Karpas-422 (cell line): ENCODE results near the gene EMC10. TPM values are rescaled to one million over a fixed set of nuclear protein-coding genes. Genes with fewer than 3 reads are reported as not detected.

Source experiments
- DNase-seq: peaks from one replicate; pipeline ENCODE4 v3.0.0-alpha.2; 2015
- H2AFZ ChIP-seq: fragments of 200-600 bp; sonication (generic); 2 replicates; pipeline ENCODE4 v1.6.1; 2014; ENCODE audit warnings: antibody characterized with exemption, low read length, mixed read lengths
- H3K27ac ChIP-seq: fragments of 200-600 bp; sonication (generic); 2 replicates; pipeline ENCODE4 v1.5.1; 2014; ENCODE audit warnings: mild to moderate bottlenecking, low read length, moderate library complexity
- H3K27me3 ChIP-seq: fragments of 200-600 bp; sonication (generic); 2 replicates; pipeline ENCODE4 v1.6.1; 2014; ENCODE audit warnings: low read length, mixed read lengths
- H3K36me3 ChIP-seq: fragments of 200-600 bp; sonication (generic); 2 replicates; pipeline ENCODE4 v1.6.1; 2014; ENCODE audit warnings: low read length, mixed read lengths; ENCODE audit not compliant: insufficient read depth
- H3K4me1 ChIP-seq: fragments of 200-600 bp; sonication (generic); 2 replicates; pipeline ENCODE4 v1.6.1; 2014; ENCODE audit warnings: mild to moderate bottlenecking, low read length, mixed read lengths
- H3K4me2 ChIP-seq: fragments of 200-600 bp; sonication (generic); 2 replicates; pipeline ENCODE4 v1.6.1; 2014; ENCODE audit warnings: low read length, low read depth, mild to moderate bottlenecking; ENCODE audit not compliant: poor library complexity, severe bottlenecking
- H3K4me3 ChIP-seq: fragments of 200-600 bp; sonication (generic); 2 replicates; pipeline ENCODE4 v1.5.1; 2014; ENCODE audit warnings: mild to moderate bottlenecking, antibody characterized with exemption, low read length, mixed read lengths
- H3K79me2 ChIP-seq: fragments of 200-600 bp; sonication (generic); 2 replicates; pipeline ENCODE4 v1.6.1; 2014; ENCODE audit warnings: mild to moderate bottlenecking, low read length, mixed read lengths
- H3K9ac ChIP-seq: fragments of 200-600 bp; sonication (generic); 2 replicates; pipeline ENCODE4 v1.6.0; 2014; ENCODE audit warnings: low read length
- H3K9me2 ChIP-seq: fragments of 200-600 bp; sonication (generic), shearing (Covaris generic); replicated peaks from 2 replicates; pipeline ENCODE4 v1.6.0; 2014; ENCODE audit warnings: mild to moderate bottlenecking, low read length, moderate library complexity; ENCODE audit not compliant: insufficient read depth
- H3K9me3 ChIP-seq: fragments of 300-700, 200-600 bp; sonication (generic); 2 replicates; pipeline ENCODE4 v1.6.1; 2014; ENCODE audit warnings: low read length, mixed read lengths
- H4K20me1 ChIP-seq: fragments of 200-600 bp; sonication (generic); 2 replicates; pipeline ENCODE4 v1.6.1; 2014; ENCODE audit warnings: mild to moderate bottlenecking, antibody characterized with exemption, low read length, low read depth; ENCODE audit not compliant: insufficient read depth
- total RNA-seq: library from RNA; depleted of rRNA; stranded (reverse); fragments of >200 nt; shearing (Covaris generic); gene quantifications from 2 replicates; pipeline ENCODE4 v1.2.3, GENCODE V29; 2014; ENCODE audit warnings: low replicate concordance

Gene EMC10
- total RNA-seq, 1 experiment from 2014 or later = 63.7 TPM

DNA sequence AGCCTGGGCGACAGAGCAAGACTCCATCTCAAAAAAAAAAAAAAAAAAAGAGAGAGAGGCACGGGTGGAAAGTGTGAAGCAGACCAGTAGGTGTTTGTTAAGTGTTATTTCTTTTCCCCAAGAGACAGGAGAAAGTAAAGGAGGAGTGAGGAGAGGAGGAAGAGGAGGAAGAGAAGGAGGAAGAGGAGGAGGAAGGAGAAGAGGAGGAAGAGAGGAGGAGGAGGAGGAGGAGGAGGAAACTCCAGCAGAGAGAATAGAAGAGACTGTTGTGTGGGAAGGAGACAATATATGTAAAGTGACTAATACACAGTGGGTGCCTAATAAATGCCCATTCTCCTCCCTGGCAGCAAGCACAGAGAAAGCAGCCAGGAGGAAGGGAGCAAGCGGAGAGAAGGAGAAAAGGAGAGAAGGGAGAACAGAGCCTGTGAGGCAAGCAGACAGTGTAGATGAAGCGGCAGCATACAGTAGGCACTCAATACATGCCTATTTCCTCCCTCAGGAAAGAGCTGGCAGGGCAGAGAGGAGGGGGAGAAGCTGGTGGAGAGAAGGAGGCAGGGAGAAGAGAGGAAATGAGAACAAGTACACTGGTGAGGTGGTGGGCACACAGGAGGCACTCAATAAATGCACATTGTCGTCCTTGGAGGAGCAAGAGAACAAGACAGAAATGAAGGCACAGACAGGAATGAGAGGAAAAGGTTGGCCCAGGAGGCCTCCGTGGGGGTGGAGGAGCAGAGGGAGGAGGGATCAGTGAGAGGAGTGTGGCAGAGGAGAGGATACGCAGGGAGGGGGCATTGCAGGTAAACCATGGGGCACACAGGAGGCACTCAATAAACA, 18.1 kb downstream of the EMC10 start:
- no peaks in the 10 kb centered on the region for H3K27me3 ChIP-seq
- H2AFZ ChIP-seq = no peak overlapping the region
- H3K9me3 ChIP-seq = no peaks in the 10 kb centered on the region
- no peaks in the 10 kb centered on the region for H3K9me2 ChIP-seq
- no peaks in the 10 kb centered on the region for H3K79me2 ChIP-seq
- H3K4me2 ChIP-seq = no peak overlapping the region
- no peaks in the 10 kb centered on the region for H3K36me3 ChIP-seq
- no peak overlapping the region for H3K4me3 ChIP-seq
- H3K4me1 ChIP-seq = peaks cover 10% of the 10 kb centered on the region
- no peaks in the 10 kb centered on the region for H4K20me1 ChIP-seq
- no peak overlapping the region for H3K27ac ChIP-seq
- no peak overlapping the region for H3K9ac ChIP-seq
- no peak for DNase-seq

DNA sequence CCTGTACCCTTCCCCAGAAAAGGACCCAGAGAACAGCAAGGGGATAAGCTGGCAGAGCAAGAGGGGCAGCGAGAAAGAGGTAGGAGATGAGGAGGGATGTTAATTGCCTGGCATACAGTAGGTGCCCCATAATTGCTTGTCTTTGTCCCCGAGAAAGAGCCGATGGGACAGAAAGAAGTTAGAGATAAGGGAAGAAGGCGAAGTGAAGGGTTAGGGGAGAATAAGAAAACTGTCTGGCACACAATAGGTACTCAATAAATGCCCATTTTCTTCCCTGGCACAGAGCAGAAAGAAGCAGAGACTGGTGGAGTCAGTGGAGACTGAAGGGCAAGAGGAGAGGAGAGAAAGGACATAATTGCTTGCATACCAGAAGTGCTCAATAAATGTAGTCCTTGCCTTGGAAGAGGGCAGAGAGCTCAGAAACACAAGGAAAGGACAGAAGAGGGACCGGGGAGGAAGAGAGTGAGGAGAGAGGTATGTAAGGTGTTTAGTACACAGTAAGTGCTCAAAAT, 18.8 kb downstream of the EMC10 start:
- H3K9me3 ChIP-seq = no peaks in the 10 kb centered on the region
- no peaks in the 10 kb centered on the region for H3K27me3 ChIP-seq
- no peak overlapping the region for H3K27ac ChIP-seq
- no peaks in the 10 kb centered on the region for H3K9me2 ChIP-seq
- H3K4me3 ChIP-seq = no peak overlapping the region
- H3K4me1 ChIP-seq = peaks cover 15% of the 10 kb centered on the region
- no peak overlapping the region for H3K4me2 ChIP-seq
- no peaks in the 10 kb centered on the region for H3K36me3 ChIP-seq
- no peak for DNase-seq
- H3K9ac ChIP-seq = no peak overlapping the region
- H3K79me2 ChIP-seq = no peaks in the 10 kb centered on the region
- no peaks in the 10 kb centered on the region for H4K20me1 ChIP-seq
- H2AFZ ChIP-seq = no peak overlapping the region

DNA sequence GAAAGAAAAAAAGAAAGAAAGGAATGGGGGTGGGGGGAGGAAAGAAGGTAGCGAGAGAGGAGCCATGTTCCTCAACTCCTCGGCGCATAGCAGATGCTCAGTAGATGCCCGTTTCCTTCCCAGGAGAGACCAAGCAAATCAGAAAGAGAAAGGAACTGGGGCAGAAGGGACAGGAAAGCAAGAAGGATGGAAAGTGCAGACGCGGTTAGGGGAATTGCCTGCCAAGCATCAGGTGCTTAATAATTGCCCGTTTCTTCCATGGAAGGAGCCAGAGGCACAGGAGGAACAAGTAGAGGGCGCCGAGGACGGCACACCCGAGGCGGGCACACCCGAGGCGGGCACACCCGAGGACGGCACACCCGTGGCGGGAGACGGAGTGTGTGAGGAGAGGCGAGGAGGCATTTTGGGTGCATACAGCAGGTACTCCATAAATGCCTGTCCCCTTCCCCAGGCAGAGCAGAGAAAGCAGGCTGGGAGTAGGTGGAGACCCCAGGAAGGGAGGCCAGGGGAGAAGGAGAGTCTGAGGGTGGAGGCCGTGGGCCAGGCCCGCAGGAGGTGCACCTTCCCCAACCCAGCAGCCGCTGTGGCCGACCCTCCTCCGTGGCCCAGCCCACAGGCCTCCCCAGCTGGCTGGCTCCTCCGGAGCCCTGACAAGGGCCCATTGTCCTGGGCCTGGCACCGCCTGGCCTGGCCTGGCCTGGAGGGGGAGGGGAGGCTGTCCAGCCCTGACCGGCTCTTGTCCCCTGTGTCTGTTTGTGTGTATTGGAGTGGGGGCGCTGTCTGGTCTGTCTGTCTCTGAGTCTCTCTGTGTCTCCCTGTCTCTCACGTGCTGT, 20.1 kb downstream of the EMC10 start:
- no peak for DNase-seq
- H3K4me3 ChIP-seq = no peak overlapping the region
- H3K27ac ChIP-seq = no peak overlapping the region
- no peaks in the 10 kb centered on the region for H3K9me3 ChIP-seq
- H3K4me1 ChIP-seq = peaks cover 24% of the 10 kb centered on the region
- H2AFZ ChIP-seq = no peak overlapping the region
- no peak overlapping the region for H3K9ac ChIP-seq
- H3K27me3 ChIP-seq = no peaks in the 10 kb centered on the region
- H4K20me1 ChIP-seq = no peaks in the 10 kb centered on the region
- no peaks in the 10 kb centered on the region for H3K36me3 ChIP-seq
- H3K4me2 ChIP-seq = no peak overlapping the region
- H3K79me2 ChIP-seq = no peaks in the 10 kb centered on the region
- no peaks in the 10 kb centered on the region for H3K9me2 ChIP-seq

DNA sequence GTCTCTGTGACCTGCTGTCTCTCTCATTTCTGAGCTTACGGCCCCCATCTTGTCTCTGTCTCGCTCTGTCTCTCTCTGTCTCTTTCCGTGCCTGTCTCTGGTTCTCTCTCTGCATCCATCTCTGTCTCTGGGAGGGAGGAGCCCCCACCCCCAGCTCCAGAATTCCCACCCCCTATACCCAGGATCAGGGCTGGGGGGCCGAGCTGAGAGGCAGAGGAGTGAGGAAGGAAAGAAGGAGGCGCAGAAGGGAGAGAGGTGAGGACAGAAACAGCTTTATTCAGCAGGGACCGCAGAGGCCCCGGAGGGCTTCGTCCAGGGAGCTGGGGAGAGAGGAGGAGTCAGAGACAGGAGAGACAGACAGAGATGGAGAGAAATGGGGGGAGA, 20.7 kb downstream of the EMC10 start:
- no peak overlapping the region for H3K27ac ChIP-seq
- peaks cover 20% of the 10 kb centered on the region for H3K4me1 ChIP-seq
- H4K20me1 ChIP-seq = no peaks in the 10 kb centered on the region
- H3K27me3 ChIP-seq = no peaks in the 10 kb centered on the region
- H2AFZ ChIP-seq = no peak overlapping the region
- H3K36me3 ChIP-seq = no peaks in the 10 kb centered on the region
- H3K4me2 ChIP-seq = no peak overlapping the region
- H3K9ac ChIP-seq = no peak overlapping the region
- no peaks in the 10 kb centered on the region for H3K79me2 ChIP-seq
- no peak overlapping the region for H3K4me3 ChIP-seq
- no peak for DNase-seq
- no peaks in the 10 kb centered on the region for H3K9me2 ChIP-seq
- H3K9me3 ChIP-seq = no peaks in the 10 kb centered on the region

DNA sequence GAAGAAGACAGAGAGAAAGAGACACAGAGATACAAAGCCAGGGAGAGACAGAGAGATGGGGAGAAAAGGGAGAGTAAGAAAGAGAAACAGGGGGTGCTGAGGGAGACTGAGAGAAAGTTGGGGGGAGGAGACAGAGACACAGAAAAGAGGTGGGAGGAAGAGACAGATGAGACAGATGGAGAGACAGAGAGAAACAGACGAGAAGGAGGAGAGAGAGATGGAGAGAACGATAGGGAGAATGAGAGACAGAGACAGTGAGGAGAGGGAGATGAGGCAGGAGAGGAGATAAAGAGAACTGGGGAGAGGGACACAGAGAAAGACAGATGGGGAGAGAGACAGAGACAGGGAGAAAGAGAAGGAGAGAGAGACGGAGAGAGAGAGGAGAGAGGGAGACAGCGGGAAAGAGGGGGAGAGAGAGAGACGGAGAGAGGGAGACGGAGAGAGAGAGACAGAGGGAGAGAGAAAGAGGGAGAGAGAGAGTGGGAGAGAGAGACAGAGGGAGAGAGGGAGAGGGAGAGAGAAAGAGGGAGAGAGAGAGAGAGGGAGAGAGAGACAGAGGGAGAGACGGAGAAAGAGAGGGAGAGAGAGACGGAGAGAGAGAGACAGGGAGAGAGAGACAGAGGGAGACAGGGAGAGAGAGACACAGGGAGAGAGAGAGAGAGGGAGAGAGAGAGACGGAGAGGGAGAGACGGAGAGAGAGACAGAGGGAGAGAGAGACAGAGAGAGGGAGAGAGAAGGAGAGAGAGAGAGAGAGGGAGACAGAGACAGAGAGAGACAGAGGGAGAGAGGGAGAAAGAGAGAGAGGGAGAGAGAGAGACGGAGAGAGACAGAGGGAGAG, 22.1 kb downstream of the EMC10 start:
- no peak overlapping the region for H3K4me2 ChIP-seq
- H3K79me2 ChIP-seq = no peaks in the 10 kb centered on the region

DNA sequence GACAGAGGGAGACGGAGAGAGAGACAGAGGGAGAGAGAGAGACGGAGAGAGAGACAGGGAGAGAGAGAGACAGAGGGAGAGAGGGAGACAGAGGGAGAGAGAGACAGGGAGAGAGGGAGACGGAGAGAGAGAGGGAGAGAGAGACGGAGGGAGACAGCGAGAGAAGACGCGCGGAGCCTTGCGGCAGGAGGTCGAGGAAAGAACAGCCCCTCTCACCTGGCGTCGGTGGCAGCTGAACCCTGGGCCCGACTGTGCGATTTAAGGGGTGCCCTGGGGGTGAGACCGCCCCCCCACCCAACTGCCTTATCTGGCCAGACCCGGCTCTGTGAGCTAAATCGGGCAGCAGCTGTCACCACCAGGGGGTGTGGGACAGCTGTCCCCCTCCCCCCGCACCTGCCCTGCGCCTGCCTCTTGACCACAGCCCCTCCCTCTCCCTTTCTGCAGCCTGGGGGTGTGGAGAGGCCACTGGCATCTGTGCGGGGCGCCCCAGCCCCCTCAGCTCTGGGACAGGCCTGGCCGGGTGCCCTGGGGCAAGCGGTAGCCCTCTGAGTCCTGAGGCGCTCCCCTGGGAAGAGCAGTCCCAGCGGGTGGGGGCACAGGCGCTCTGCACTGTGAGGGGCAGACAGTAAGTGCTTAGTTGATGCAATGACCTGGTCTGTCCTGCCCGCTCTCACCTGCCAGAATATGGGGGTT, 23.9 kb downstream of the EMC10 start:
- Histone ChIP-seq H3K79me2 (no peaks in the 10 kb centered on the region), H2AFZ (no peak overlapping the region), H3K9me3 (no peaks in the 10 kb centered on the region), H3K4me1 (peaks cover 15% of the 10 kb centered on the region), H3K9me2 (no peaks in the 10 kb centered on the region), H3K9ac (no peak overlapping the region), H3K4me2 (peak overlapping the region; percentile 21), H3K27me3 (no peaks in the 10 kb centered on the region), H3K4me3 (no peak overlapping the region), H4K20me1 (no peaks in the 10 kb centered on the region), H3K36me3 (no peaks in the 10 kb centered on the region), H3K27ac (no peak overlapping the region)
- DNase-seq = peak; percentile 78

More for the DNA sequence above, 22.1 kb downstream of the EMC10 start:
- no peak overlapping the region for H3K27ac ChIP-seq
- H3K9ac ChIP-seq = no peak overlapping the region
- H3K4me3 ChIP-seq = no peak overlapping the region
- no peak overlapping the region for H2AFZ ChIP-seq
- no peaks in the 10 kb centered on the region for H3K27me3 ChIP-seq
- no peak for DNase-seq
- H4K20me1 ChIP-seq = no peaks in the 10 kb centered on the region
- peaks cover 15% of the 10 kb centered on the region for H3K4me1 ChIP-seq
- H3K9me2 ChIP-seq = no peaks in the 10 kb centered on the region
- H3K9me3 ChIP-seq = no peaks in the 10 kb centered on the region
- H3K36me3 ChIP-seq = no peaks in the 10 kb centered on the region

DNA sequence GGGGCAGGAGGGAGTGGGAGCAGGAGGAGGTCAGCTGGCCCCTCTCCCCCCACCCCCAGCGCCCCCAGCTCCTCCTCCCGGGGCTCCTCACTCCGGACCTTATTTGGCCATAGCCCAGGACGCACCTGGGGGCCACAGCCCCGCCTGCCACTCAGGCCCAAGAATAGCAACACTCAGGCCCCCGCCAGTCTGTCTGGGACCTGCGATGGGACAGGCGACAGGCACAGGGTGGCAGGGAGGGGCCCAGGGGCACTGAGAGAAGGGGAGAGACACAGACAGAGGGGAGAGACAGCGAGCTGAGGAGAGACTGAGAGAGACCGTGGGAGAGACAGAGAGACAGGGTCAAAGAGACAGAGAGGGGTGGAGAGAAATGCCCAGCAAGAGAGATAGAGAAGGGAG, 24.4 kb downstream of the EMC10 start:
- no peaks in the 10 kb centered on the region for H3K36me3 ChIP-seq
- no peaks in the 10 kb centered on the region for H3K9me3 ChIP-seq
- no peak overlapping the region for H3K4me3 ChIP-seq
- no peaks in the 10 kb centered on the region for H3K9me2 ChIP-seq
- no peak for DNase-seq
- no peaks in the 10 kb centered on the region for H4K20me1 ChIP-seq
- H3K79me2 ChIP-seq = no peaks in the 10 kb centered on the region
- peaks cover 15% of the 10 kb centered on the region for H3K4me1 ChIP-seq
- H3K4me2 ChIP-seq = no peak overlapping the region
- H2AFZ ChIP-seq = no peak overlapping the region
- no peak overlapping the region for H3K9ac ChIP-seq
- no peaks in the 10 kb centered on the region for H3K27me3 ChIP-seq
- H3K27ac ChIP-seq = no peak overlapping the region
